IPS DF 4.7 (cell line): ENCODE results near the gene ZDHHC11.
"Not testable (repeated sequence)": the region's sequence is repeated elsewhere in the genome, so short reads cannot be mapped to it uniquely, and the experiment has no call there.

Experiments
- DNase-seq: peaks from one replicate; pipeline ENCODE4 v3.0.0-alpha.2; 2013; ENCODE audit warnings: low spot score; ENCODE audit errors: extremely low read depth

The ZDHHC11 gene

DNA sequence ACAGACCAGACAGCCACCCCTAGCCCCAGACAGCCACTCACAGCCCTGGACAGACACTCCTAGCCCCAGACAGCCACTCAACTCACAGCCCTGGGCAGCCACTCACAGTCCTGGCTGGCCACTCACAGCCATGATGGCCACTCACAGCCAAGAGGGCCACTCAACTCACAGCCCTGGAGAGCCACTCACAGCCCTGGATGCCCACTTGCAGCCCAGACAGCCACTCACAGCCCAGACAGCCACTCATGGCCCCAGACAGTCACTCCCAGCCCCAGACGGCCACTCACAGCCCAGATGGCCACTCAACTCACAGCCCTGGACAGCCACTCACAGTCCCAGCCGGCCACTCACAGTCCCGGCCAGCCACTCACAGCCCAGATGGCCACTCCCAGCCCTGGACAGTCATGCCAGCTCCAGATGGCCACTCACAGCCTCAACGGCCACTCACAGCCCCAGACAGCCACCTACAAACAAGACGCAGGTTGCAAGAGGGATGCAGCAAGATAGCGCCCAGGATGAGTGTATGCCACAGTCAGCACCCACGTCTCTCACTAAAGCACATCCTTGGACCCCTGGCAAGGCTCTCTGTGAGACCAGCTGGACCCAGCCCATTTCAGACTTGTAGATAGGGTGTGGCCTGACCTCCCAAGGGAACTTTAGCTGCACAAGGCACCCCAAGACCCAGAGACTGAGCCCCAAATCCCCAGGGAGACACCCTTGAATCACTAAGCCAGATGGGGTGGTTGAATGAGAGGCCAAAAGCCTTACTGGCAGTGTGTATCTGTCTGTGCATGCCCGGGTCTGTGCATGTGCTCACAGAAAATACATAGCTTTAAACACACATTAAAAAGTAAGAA, 88.7 kb downstream of the ZDHHC11 start:
- DNase-seq, result no peak

DNA sequence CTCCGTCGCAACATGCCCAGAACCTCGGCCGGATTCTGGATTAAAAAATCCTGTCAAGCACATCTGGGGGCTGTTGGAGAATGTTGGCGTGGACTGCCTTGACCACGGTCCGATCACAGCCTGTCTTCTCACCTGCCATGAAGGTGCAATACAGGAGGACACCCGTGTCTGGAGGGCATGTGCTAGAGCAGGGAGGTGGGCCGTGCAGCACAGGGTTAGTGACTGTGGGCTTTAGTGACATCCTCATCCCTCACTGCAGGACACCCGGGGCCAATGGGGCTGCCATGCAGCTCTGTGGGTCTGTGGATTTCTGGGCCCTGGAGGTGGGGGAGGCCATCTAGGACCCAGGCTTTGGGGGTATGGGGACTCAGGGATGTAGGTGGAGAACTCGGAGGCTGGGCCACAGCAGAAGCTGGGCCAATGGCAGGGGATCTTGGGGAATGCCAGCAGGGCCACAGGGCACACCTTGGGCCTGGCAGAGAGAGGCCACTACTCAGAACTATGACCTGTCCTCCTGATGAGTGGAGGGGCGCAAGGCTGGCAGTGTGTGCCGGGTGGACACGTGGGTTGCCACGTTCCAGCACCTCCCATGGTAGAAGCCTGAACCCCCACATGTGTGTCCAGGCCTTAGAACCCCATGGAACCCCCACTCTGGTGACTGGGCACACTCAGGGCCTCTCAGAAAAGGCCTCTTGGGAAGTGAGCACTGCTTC, 89.6 kb downstream of the ZDHHC11 start:
- no peak for DNase-seq

DNA sequence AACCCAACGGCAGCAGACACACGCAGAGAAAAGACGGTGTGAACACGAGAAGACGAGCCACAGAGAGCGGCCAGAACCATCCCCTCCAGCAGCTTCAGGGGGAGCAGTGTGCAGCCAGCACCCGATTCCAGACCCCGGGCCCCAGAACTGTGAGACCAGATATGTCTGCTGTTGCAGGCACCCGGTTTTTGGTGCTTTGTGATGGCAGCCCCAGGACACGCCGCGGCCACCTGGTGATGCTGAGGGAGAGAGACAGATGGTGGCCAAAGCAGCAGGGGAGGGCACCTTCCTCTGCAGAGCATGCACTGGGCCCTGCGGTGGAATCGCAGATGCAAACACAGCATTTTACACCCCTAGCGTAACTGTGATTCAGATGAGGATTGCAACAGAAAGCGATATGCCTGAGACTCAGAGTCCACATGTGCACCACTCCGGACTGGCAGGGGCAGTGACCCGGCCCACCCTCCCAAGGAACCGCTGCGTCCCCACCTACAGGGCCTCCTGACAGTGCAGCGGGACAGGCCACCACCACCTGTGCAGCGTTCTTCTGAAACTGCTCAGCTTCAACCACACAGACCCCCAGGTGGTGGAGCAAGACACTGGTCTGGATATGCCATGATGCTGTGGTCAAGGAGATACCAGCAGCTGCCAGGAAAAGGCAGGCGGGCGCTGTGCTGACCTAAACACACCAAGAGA, 90.3 kb downstream of the ZDHHC11 start:
- no peak for DNase-seq

DNA sequence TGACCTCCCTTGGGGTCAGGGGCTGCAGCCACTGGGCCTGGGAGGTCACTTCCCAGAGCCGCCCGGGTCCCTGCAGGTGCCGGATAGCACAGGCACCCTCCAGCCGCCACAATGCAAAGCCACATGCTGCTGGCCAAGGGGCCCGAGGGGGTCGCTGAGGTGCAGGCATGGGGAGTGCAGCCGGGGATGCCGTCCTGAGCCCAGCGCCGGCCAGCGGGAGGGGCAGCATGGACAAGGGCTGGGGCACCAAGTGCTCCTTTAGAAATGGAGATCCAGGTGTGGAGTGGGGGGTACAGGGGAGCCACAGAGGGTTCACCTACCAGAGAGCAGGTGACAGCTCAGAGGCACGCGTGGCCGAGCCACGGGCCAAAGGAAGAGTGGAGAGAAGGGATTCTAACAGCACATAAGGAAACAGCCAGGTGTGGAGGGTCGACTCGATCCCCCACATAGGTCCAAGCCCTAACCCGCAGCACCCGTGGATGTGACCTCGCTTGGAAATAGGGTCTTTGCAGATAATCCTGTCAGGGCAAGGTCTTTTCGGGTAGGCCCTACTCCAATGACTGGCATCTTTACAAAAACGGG, 90.9 kb downstream of the ZDHHC11 start:
- no peak for DNase-seq

DNA sequence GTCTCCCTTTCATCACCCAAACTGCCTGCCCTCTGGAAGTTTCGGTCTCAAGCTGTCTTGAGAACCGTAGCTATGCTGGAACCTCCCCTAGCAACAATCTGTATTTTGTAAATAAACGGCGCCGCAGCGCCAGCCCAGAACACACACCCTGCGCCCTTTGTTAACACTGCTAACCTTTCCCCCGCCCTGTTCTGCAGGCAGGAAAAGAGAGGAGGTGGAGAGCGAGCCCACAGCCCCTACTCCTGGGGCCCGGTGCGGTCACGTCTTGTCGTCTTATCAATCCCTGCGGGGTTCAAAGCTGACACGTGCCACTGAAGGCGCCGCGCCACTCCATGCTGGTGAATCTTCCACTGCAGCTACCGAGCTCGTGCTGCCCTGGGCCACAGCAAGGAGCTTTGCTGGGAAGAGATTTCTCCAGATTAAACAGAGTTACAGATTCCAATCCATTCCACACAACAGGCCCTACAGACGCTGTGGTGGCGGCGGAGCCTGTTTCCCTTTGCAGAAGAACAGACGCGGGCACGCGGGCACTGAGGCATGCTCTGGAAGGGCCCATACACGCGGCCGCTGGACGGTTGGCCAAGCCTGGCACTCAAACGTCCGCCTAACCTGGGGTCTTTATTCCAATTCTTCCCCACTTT, 91.6 kb downstream of the ZDHHC11 start:
- DNase-seq, result no peak

DNA sequence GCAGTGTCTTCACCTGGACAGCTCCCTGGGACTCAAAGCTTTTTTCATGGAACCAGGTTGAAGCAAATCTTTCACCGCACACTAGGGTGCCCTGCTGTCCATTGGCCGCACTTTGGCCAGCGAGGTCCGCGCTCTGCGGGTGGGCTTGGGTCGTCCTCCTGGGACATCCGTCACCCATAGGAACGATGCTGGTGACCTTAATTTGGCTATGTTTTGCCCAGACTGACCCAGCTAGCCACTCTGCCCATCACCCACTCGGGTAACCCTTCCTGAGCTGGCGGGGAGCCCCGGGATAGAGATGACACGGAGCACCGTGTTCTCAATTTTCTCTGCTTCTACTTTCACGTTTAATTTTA, 92.1 kb downstream of the ZDHHC11 start:
- DNase-seq, result no peak

DNA sequence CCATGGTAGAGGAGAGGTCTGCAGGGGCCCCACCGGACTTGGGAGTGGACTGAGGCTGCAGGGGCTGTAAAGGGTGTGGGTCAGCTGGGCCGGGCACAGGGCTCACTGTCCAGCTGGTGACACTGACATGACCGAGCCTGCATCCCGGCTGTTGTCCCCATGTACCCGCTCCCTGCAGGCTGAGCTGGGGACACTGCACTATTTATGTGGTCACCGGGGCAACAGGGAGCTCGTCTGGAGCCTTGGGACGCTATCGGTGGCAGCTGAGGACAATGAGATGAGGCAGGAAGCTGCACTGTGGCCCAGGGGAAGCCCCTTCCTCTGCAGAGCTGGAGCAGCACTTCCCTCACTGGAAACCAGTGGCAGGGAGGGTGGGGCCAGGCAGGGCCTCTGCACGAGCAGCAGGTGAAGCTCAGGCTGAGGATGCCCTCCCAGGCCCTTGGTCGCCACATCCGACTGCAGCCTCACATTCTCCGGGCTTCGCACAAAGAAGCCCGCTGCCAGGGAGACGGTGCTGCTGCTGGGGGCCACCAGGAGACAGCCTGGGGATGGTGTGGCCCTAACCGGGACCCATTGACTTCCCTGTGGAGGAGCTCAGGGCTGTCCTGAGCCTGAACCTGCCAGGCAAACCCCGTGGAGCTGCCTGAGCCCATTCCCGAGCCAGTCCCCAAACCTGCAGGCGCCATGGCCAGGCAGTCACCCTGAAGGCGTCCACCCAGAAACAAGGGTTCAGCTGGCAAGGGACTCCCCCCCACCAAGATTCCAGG, 92.7 kb downstream of the ZDHHC11 start:
- no peak for DNase-seq

DNA sequence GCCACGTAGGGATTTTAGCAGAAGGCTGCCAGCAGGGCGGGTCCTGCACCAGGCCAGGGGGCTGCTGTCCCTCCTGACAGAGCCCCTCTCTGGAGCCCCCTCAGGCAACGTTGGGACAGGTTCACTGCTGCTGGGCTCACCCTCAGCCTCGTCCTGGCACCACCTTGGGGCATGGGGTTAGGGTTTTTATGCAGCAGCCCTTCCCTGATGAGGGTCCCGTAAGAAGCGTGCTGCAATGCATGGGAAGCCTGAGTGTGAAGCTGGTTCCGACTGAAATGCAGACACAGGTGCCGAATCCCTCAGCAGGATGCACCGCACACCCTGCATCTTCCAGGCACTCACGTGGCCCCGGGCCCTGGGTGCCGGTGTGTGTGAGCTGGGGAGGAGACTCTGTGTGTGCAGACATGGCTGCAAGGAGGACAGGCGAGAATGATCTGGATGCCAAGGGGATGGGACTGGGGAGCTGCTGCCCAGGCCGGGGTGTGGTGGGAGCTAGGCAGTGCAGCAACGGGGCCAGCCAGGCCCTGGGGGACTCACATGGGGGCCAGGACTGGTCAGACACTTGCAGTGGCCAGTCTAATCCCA, 93.3 kb downstream of the ZDHHC11 start:
- DNase-seq, result no peak

DNA sequence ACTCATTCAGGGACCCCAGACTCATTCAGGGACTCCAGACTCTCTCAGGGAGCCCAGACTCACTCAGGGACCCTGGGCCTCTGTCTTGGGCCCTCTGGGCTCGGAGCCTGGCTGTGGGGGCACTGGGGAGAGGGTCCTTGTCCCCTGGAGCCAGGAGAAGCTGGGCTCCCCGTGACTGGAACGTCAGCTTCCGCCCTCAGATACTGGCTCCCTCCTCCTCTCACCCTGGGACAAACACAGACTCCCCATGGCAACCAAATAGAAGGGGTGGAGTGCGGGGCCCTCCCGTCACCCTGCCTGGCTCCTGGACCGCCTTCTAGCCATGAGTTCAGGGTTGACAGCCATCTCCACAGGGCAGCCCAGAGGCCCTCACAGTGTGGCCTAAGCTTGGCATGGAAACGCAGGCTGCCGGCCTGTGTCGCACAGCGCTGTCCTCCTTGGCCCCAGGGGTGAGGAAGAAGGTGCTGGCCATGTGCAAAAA, 93.9 kb downstream of the ZDHHC11 start:
- no peak for DNase-seq

DNA sequence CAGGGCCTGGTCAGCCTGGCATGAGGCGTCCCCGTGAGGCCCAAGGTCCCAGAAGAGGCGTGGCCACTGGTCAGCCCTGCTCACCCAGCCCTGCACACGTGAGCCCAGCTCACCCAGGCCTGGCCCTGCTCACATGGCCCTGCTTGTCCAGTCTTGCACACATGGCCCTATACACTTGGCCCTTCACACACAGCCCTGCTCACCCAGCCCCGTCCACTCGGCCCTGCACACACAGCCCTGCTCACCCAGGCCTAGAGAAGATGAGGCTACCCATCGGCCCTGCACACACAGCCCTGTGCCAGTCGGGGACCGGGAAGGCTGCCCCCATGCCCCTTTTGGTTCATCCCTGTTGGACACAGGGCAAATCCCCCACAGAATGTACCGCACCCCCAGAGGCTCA, 94.6 kb downstream of the ZDHHC11 start:
- no peak for DNase-seq

DNA sequence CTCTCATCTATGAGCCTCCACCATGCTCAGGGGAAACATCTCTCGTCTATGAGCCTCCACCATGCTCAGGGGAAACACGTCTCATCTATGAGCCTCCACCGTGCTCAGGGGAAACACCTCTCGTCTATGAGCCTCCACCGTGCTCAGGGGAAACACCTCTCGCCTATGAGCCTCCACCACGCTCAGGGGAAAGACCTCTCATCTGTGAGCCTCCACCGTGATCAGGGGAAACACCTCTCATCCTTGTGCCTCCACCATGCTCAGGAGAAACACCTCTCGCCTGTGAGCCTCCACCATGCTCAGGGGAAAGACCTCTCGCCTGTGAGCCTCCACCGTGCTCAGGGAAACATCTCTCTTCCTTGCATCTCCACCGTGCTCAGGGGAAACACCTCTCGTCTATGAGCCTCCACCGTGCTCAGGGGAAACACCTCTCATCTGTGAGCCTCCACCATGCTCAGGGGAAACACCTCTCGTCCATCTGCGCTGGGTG, 96.6 kb downstream of the ZDHHC11 start:
- DNase-seq, result not testable (repeated sequence)

DNA sequence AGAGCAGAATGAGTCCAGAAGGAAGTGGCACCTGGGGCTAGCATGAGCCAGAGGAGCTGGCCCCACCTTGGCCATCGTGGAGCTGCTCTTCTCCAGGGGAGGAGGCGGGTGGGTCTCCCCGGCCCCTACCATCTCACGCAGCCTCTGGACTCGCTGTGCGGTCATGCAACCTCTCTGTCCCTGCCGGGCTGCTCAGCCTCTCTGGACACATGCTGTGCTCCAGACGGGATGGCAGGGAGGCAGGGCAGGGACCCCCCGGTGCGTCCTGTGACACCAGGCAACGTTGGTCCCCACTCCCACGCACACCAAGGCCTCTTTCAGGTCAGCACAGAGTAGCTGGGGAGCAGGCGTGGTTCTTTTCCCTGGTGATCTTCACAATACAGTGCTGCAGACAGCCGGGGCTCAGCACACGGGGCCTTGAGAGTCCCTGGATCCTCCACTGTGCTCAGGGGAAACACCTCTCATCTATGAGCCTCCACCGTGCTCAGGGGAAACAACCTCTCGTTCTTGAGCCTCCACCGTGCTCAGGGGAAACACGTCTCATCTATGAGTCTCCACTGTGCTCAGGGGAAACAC, 97.1 kb downstream of the ZDHHC11 start:
- DNase-seq, result not testable (repeated sequence)

DNA sequence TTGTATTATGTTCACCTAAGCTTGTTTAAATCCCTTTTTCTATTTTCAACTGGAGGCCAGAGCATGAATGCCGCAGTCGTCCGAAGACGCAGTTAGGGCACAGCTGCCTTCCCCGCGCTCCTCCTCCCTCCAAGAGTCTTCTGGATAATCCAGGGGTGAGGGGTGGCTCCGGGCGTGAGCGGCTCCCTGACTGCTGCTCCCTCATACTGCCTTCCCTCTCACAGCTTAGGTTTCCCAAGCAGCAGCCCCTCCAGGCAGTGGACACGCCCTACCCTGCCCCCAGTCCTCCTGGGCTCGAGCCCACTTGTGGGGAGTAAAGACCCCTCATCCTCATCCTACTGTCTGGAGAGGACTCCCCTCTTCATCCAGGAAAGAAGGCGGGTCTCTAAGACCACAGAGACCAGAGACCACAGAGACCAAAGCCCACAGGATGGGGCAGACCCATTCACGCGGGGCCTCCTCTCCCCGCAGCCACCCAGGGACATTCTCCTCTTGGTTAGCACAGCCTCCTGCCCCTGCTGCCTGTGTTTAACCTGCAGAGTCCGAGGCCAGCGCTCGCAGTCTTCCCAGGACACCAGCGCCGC, 98.2 kb downstream of the ZDHHC11 start:
- DNase-seq, result not testable (repeated sequence)

DNA sequence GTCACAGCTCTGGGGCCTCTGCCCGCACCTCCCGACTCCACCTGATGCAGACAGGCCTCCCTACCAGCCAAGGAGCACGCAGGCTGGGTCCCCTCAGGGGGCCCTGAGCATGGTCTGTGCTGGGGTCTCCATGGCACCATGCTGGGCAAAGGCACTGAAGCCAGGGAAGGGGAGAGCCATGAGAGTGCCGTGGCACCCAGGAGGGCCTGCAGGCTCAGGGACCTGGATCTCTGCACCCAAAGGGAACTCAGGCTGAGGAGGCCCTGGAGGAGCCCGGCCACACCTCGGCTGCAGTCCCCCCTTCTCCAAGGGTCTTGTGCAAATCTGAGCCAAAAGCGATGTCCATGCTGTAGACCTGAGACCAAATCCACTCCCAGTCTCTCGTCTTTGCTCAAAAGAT, 98.8 kb downstream of the ZDHHC11 start:
- DNase-seq, result not testable (repeated sequence)

DNA sequence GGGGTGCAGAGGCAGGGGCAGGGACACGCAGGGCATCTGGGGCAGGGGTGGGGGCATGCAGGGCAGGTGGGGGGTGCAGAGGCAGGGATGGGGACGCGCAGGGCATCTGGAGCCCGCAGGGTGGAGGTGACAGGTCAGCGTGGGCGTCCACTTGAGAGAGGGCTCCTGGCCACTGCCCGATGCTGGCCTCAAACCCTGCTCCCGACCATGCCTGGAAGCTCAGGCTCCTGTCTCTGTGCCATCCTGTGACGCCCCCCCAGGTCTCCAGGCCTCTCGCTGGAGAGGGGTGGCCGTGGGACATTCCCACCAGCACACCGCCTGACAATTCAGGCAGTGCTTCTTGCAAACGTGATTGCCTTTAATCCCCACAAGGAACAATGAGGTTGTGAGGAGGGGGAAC, 99.3 kb downstream of the ZDHHC11 start:
- no peak for DNase-seq

DNA sequence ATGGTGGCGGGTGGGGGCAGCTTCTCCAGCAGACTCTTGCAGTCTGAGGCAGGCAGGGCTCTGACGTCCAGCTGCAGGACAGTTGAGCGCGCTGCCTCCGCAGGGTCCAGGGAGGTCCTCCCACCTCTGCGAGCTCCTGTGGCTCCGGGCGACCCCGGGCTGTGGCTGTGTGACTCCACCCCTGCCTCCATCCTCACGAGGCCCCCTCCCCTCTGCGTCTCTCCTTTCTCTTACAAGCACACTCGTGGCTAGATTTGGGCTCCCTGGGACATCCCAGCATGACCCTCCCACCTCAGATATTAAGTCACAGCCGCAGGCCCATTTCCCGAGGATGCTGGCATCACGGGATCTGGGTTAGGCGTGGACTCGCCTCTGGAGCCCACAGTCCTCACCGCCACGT, 100.6 kb downstream of the ZDHHC11 start:
- not testable (repeated sequence) for DNase-seq

DNA sequence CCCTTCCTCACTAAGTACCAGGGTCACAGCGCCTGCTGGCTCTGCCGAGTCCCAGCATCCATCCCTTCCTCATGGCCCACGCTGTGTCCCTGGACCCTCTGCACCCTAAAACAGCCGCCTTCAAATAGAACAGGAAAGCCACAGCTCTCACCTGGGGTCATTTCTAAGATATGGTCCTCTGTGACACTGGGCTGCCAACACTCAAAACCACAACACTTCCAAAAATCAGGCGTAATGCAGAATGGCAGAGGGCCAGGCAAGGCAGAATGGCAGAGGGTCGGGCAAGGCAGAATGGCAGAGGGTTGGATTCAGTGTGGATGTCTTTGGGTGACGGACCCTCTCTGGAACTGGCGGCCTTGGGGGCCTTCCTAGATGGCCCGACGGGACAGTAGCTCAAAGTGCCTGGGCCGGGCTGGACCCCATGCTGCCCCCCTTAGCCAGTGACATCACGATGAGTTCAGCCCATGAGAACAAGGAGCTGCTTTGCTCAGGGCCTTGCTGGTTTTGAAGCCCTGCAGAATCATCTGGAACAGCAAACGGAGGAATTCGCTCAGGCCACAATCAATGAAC, 101.6 kb downstream of the ZDHHC11 start:
- no peak for DNase-seq

DNA sequence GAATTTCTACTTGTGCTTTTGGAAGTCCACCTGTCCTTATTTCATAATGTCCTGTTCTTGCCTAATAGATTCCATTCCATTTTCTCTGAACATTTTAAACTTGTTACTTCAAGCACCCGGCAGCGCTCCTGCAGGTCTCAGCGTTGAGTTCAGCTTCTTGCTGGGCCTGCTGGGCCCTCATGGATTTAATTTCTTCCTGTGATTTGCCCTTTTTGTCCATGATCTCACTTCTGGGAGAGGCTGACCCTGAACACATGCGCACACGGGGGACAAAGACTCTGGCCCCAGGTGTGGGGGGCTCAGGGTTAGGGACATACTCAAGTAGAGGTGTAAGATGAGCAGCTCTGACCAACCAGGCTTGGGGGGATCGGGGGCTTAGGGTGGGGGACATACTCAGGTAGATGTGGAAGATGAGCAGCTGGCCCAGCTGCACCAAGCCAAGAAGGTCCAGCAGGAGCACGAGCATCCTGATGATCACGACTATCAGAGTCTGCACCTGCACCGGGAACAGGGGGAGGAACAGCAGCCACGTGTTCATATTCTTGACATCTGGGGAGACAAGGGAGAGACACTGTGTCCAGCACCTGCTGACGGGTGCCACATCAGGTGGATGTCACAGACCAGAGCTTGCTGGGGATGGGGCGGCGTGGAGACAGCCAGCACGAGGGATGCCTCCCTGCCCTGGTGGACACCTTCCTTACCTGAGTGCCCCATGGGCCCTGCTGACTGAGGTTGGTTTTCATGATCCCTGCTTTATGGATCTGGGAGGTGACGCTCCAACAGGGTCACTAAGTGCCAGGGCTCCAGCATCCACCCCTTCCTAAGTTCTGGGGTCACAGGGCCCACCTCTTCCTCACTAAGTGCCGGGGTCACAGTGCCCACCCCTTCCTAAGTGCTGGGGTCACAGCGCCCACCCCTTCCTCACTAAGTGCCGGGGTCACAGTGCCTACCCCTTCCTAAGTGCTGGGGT, 102.5 kb downstream of the ZDHHC11 start:
- DNase-seq, result not testable (repeated sequence)
